ENCODE data around the gene OTOF. TPM values are rescaled to one million over a fixed set of nuclear protein-coding genes. Genes with fewer than 3 reads are reported as not detected.

The OTOF gene
- total RNA-seq, 6 experiments from 2014 or later: 0.06 to 0.12 TPM; not detected in 4

- Histone ChIP-seq H3K27ac (no peak overlapping the region), H3K9me3 (no peaks in the 10 kb centered on the region), H3K36me3 (no peaks in the 10 kb centered on the region), H3K27me3 (no peaks in the 10 kb centered on the region), H3K4me3 (no peak overlapping the region), H3K4me1 (peaks cover 0 to 19% (median 7%) of the 10 kb centered on the region in 4 donors)
- intact Hi-C loops (cut with DNase I): no loop called here
- 76% methylated on average over 6 of the region's 18 CpGs for WGBS (ENCODE audit: insufficient coverage, low coverage, low lambda C conversion rate, missing lambda C conversion rate)
- ATAC-seq: no peak
- no peak for TF ChIP-seq POLR2A (IDR thresholded peaks at IDR 0.05)
- DNase-seq: no peak
These were observed 2.9 kb upstream of the OTOF start for GRCh38 chr2:26480566-26481423.

- H3K27me3 ChIP-seq: no peaks in the 10 kb centered on the region
- intact Hi-C loops (cut with DNase I): no loop called here
- no peak for TF ChIP-seq CTCF (IDR thresholded peaks at IDR 0.05)
- no peak for TF ChIP-seq POLR2A (IDR thresholded peaks at IDR 0.05)
- no peak for DNase-seq
- 82% methylated on average over 6 of the region's 21 CpGs for WGBS (ENCODE audit: insufficient coverage, low coverage, low lambda C conversion rate, missing lambda C conversion rate)
- H3K27ac ChIP-seq: no peak overlapping the region
- no peak overlapping the region for H3K4me3 ChIP-seq
- H3K4me1 ChIP-seq: peaks cover 0 to 19% (median 7%) of the 10 kb centered on the region in 4 donors
- no peaks in the 10 kb centered on the region for H3K36me3 ChIP-seq
- no peak for ATAC-seq
- H3K9me3 ChIP-seq: no peaks in the 10 kb centered on the region
These were observed 2.1 kb upstream of the OTOF start for GRCh38 chr2:26479789-26480565.

- H3K36me3 ChIP-seq: no peaks in the 10 kb centered on the region
- ATAC-seq: no peak
- H3K27ac ChIP-seq: no peak overlapping the region
- no peaks in the 10 kb centered on the region for H3K9me3 ChIP-seq
- WGBS (ENCODE audit: insufficient coverage, low coverage, low lambda C conversion rate, missing lambda C conversion rate): no CpG with 5 or more reads among the region's 25 CpGs
- H3K27me3 ChIP-seq: no peaks in the 10 kb centered on the region
- intact Hi-C loops (cut with DNase I): no loop called here
- H3K4me3 ChIP-seq: no peak overlapping the region
- DNase-seq: no peak
- TF ChIP-seq POLR2A (IDR thresholded peaks at IDR 0.05): no peak
- TF ChIP-seq CTCF (IDR thresholded peaks at IDR 0.05): no peak
- peaks cover 0 to 16% (median 6%) of the 10 kb centered on the region in 4 donors for H3K4me1 ChIP-seq
These were observed 1.3 kb upstream of the OTOF start for GRCh38 chr2:26479131-26479788.

- H3K27ac ChIP-seq: no peak overlapping the region
- ATAC-seq: no peak
- H3K4me3 ChIP-seq: no peak overlapping the region
- H3K27me3 ChIP-seq: no peaks in the 10 kb centered on the region
- no peak for TF ChIP-seq CTCF (IDR thresholded peaks at IDR 0.05)
- no peak for TF ChIP-seq POLR2A (IDR thresholded peaks at IDR 0.05)
- H3K36me3 ChIP-seq: no peaks in the 10 kb centered on the region
- DNase-seq: no peak
- H3K4me1 ChIP-seq: peaks cover 0 to 7% (median 1%) of the 10 kb centered on the region in 4 donors
- intact Hi-C loops (cut with DNase I): no loop called here
- 92% methylated on average over 2 of the region's 5 CpGs for WGBS (ENCODE audit: insufficient coverage, low coverage, low lambda C conversion rate, missing lambda C conversion rate)
- no peaks in the 10 kb centered on the region for H3K9me3 ChIP-seq
These were observed 442 bp upstream of the OTOF start for GRCh38 chr2:26478366-26478765.
